Sigmoid colon (tissue), 7 donors: ENCODE measurements around the gene SALL1. TPM values are rescaled to one million over a fixed set of nuclear protein-coding genes. Genes with fewer than 3 reads are reported as not detected.

Experiments
- DNase-seq: peaks from one replicate; pipeline ENCODE4 v3.0.0-alpha.2; 2019
- H3K27ac ChIP-seq, 4 donors: fragments of 200-600 bp; sonication (generic); one replicate each; pipeline ENCODE4 v1.5.1; 2016 to 2019; ENCODE audit warnings: mild to moderate bottlenecking in 1 of 4
- H3K27me3 ChIP-seq, 3 donors: fragments of 200-600 bp; sonication (generic); one replicate each; pipeline ENCODE4 v1.5.1; 2019; ENCODE audit warnings: mild to moderate bottlenecking in 1 of 3
- H3K36me3 ChIP-seq, 4 donors: fragments of 200-600 bp; sonication (generic); one replicate each; pipeline ENCODE4 v1.5.1; 2016 to 2019
- H3K4me1 ChIP-seq, 4 donors: fragments of 200-600 bp; sonication (generic); one replicate each; pipeline ENCODE4 v1.5.1; 2017 to 2019
- H3K4me3 ChIP-seq, 4 donors: fragments of 200-600 bp; sonication (generic); one replicate each; pipeline ENCODE4 v1.5.1; 2017 to 2019; ENCODE audit warnings: mild to moderate bottlenecking in 2 of 4, moderate library complexity in 1 of 4
- H3K9me3 ChIP-seq, 4 donors: fragments of 200-600 bp in 3 of 4; sonication (generic) in 3 of 4; one replicate each; pipeline versions ENCODE4 v1.5.1 to v1.6.1; 2013 to 2019
- CTCF ChIP-seq, 4 experiments: fragments of 450-650 bp in 3 of 4; fragments of 200-600 bp in 1 of 4; IDR thresholded peaks; one replicate each; pipeline ENCODE4 v1.5.1; 2016 to 2019; ENCODE audit warnings: antibody characterized with exemption in 4 of 4, mild to moderate bottlenecking in 3 of 4, moderate library complexity in 2 of 4
- EP300 ChIP-seq, 4 donors: sonication (generic); formaldehyde crosslinking; IDR thresholded peaks; one replicate each; pipeline ENCODE4 v1.6.1; 2017; ENCODE audit warnings: antibody characterized with exemption in 4 of 4
- POLR2A ChIP-seq, 2 donors: fragments of 450-650 bp; IDR thresholded peaks; one replicate each; pipeline ENCODE4 v1.6.1; 2016; ENCODE audit warnings: antibody characterized with exemption in 2 of 2, mild to moderate bottlenecking in 2 of 2, moderate library complexity in 2 of 2
- POLR2AphosphoS5 ChIP-seq, 4 donors: sonication (generic); formaldehyde crosslinking; IDR thresholded peaks; one replicate each; pipeline ENCODE4 v1.6.1; 2017; ENCODE audit warnings: antibody characterized with exemption in 4 of 4
- WGBS, 2 donors: extraction: QIAGEN DNeasy Blood & Tissue Kit; methylation state at CpG; one replicate each; pipeline ENCODE4 v1.1.7; 2013; 5-methylcytosine and 5-hydroxymethylcytosine counted together
- intact Hi-C: fragments of 100-400 bp; cut with DNase I; formaldehyde crosslinking; loops from one replicate; pipeline ENCODE4 v1.15.1; 2023
- polyA plus RNA-seq, 3 donors: library from polyadenylated mRNA; stranded (reverse); fragments of 200-250 nt; gene quantifications; one replicate each; pipeline ENCODE4 v1.2.3, GENCODE V29; 2013
- total RNA-seq, 4 donors: library from RNA; depleted of rRNA; stranded (reverse); fragments of >200 nt; gene quantifications; one replicate each; pipeline ENCODE4 v1.1.0, GENCODE V29; 2016
- donor health status: healthy with polysubstance abuse.
- donor health status: Bipolar disorder and iron deficiency.
- donor health status: healthy.

SALL1 gene
- total and polyA plus RNA-seq, 7 donors, result 0.46 to 0.64 (median 0.60) TPM; not detected in 4

GRCh38 chr16:51131619-51132018 lies 19.5 kb downstream of the SALL1 start:
- DNase-seq, result no peak
- WGBS, 2 donors, result 79 to 82% methylated on average over 11 of the region's 11 CpGs
- Histone ChIP-seq H3K4me1 (peaks cover 0 to 9% (median 2%) of the 10 kb centered on the region in 4 donors), H3K4me3 (no peak overlapping the region), H3K27me3 (peaks cover 9 to 49% (median 28%) of the 10 kb centered on the region in 3 donors), H3K9me3 (no peaks in the 10 kb centered on the region), H3K27ac (no peak overlapping the region), H3K36me3 (no peaks in the 10 kb centered on the region)
- intact Hi-C loops, result no loop called here
- no peak for TF ChIP-seq POLR2A (IDR thresholded peaks at IDR 0.05)
- TF ChIP-seq EP300 (IDR thresholded peaks at IDR 0.05), result no peak
- no peak for TF ChIP-seq CTCF (IDR thresholded peaks at IDR 0.05)
- no peak for TF ChIP-seq POLR2AphosphoS5 (IDR thresholded peaks at IDR 0.05)

- H3K4me1 ChIP-seq, result peaks cover 0 to 3% (median under 1%) of the 10 kb centered on the region in 4 donors
- H3K27me3 ChIP-seq, result peaks cover under 1 to 44% (median 12%) of the 10 kb centered on the region in 3 donors
- no peak overlapping the region for H3K27ac ChIP-seq
- intact Hi-C loops, result no loop called here
- WGBS, 2 donors, result 29 to 42% methylated on average over 8 of the region's 8 CpGs
- no peak for DNase-seq
- H3K9me3 ChIP-seq, result no peaks in the 10 kb centered on the region
- TF ChIP-seq CTCF (IDR thresholded peaks at IDR 0.05), result no peak
- no peaks in the 10 kb centered on the region for H3K36me3 ChIP-seq
- H3K4me3 ChIP-seq, result no peak overlapping the region
Observed at GRCh38 chr16:51129105-51129504, 22.0 kb downstream of the SALL1 start.

GRCh38 chr16:51125992-51126391 lies 25.1 kb downstream of the SALL1 start:
- Histone ChIP-seq H3K36me3 (no peaks in the 10 kb centered on the region), H3K4me3 (no peak overlapping the region), H3K27me3 (peaks cover 0 to 39% (median 0%) of the 10 kb centered on the region in 3 donors), H3K4me1 (no peaks in the 10 kb centered on the region), H3K27ac (no peak overlapping the region), H3K9me3 (no peaks in the 10 kb centered on the region)
- intact Hi-C loops, result no loop called here
- WGBS, 2 donors, result 65 to 75% methylated on average over 5 of the region's 5 CpGs
- TF ChIP-seq CTCF (IDR thresholded peaks at IDR 0.05) (no peak), POLR2A (IDR thresholded peaks at IDR 0.05) (no peak), EP300 (IDR thresholded peaks at IDR 0.05) (no peak), POLR2AphosphoS5 (IDR thresholded peaks at IDR 0.05) (no peak)
- DNase-seq, result no peak

GRCh38 chr16:51124896-51125295 lies 26.2 kb downstream of the SALL1 start:
- H3K27ac ChIP-seq, result no peak overlapping the region
- H3K9me3 ChIP-seq, result no peaks in the 10 kb centered on the region
- 63 to 85% methylated on average over 3 of the region's 3 CpGs for WGBS, 2 donors
- intact Hi-C loops, result no loop called here
- no peaks in the 10 kb centered on the region for H3K36me3 ChIP-seq
- DNase-seq, result no peak
- H3K4me1 ChIP-seq, result no peaks in the 10 kb centered on the region
- H3K27me3 ChIP-seq, result peaks cover 0 to 37% (median 0%) of the 10 kb centered on the region in 3 donors
- H3K4me3 ChIP-seq, result no peak overlapping the region
- TF ChIP-seq POLR2A (IDR thresholded peaks at IDR 0.05), result no peak
- no peak for TF ChIP-seq CTCF (IDR thresholded peaks at IDR 0.05)
- TF ChIP-seq POLR2AphosphoS5 (IDR thresholded peaks at IDR 0.05), result no peak
- no peak for TF ChIP-seq EP300 (IDR thresholded peaks at IDR 0.05)

GRCh38 chr16:51121850-51122249 lies 29.2 kb downstream of the SALL1 start:
- no peak overlapping the region for H3K4me3 ChIP-seq
- intact Hi-C loops, result no loop called here
- peaks cover 0 to 33% (median 0%) of the 10 kb centered on the region in 3 donors for H3K27me3 ChIP-seq
- TF ChIP-seq EP300 (IDR thresholded peaks at IDR 0.05), result no peak
- H3K9me3 ChIP-seq, result no peaks in the 10 kb centered on the region
- no peak for DNase-seq
- H3K4me1 ChIP-seq, result no peaks in the 10 kb centered on the region
- H3K27ac ChIP-seq, result no peak overlapping the region
- H3K36me3 ChIP-seq, result no peaks in the 10 kb centered on the region
- 57 to 63% methylated on average over 7 of the region's 7 CpGs for WGBS, 2 donors
